ENCODE data around the gene FILIP1L. TPM values are rescaled to one million over a fixed set of nuclear protein-coding genes. Genes with fewer than 3 reads are reported as not detected.

The FILIP1L gene
- total and polyA plus RNA-seq, 2 of the 13 experiments (the other 11 are each of a cell fraction or from before 2014, with no cell fraction given): 8.1 to 187 TPM

GRCh38 chr3:99902091-99902490 lies 212.2 kb downstream of the FILIP1L start:
- Histone ChIP-seq H3K27ac (ENCODE audit: extremely low read length, insufficient read depth, low read length) (peak overlapping the region; percentile 73), H3K4me1 (ENCODE audit: insufficient read depth, low read length) (peaks cover 76% of the 10 kb centered on the region), H4K20me1 (ENCODE audit: insufficient read depth, low read length) (no peaks in the 10 kb centered on the region), H3K4me3 (replicated peaks in 1 of 3; ENCODE audit: insufficient read depth in 1 of 3, low read depth in 2 of 3, low read length in 3 of 3) (no peak overlapping the region), H3K27me3 (ENCODE audit: control insufficient read depth in 1 of 2, insufficient read depth in 2 of 2, low read length in 2 of 2) (no peaks in the 10 kb centered on the region), H3K4me2 (ENCODE audit: low read depth, low read length) (0 out of 2 replicates have a peak overlapping the region, but pooled peaks have one; percentile 49), H3K79me2 (ENCODE audit: insufficient read depth, low read length) (peaks cover 4% of the 10 kb centered on the region), H2AFZ (ENCODE audit: low read length) (no peak overlapping the region), H3K36me3 (replicated peaks in 1 of 2; ENCODE audit: control insufficient read depth in 1 of 2, insufficient read depth in 2 of 2, low read length in 2 of 2) (no peaks in the 10 kb centered on the region), H3K9me3 (ENCODE audit: low read length) (no peaks in the 10 kb centered on the region), H3K9ac (ENCODE audit: insufficient read depth, low read depth, low read length) (peak overlapping the region; percentile 4; the same call in 1 of the 2 replicates)
- no peak for FAIRE-seq
- BruUV-seq (replicated peaks): TSS peak; percentile 87
- POLR2A ChIA-PET: interaction anchor here (0.8 to 2.1 kb wide), 8 partner anchors 11 to 174 kb away, joined by 3 to 32 read pairs (median 6); no protein-coding TSS in a partner anchor
- 97% methylated on average over 1 of the region's 1 CpG for WGBS (ENCODE audit: low lambda C conversion rate)
- CTCF ChIA-PET (ENCODE audit: low intra/inter-chr PET ratio, low total read pairs): no interaction called here
- TF ChIP-seq NR2F2 (IDR thresholded peaks at IDR 0.05; ENCODE audit: borderline replicate concordance, low read depth): no peak
- no peak for TF ChIP-seq ZNF660 (CRISPR knock-in tag; IDR thresholded peaks at IDR 0.05; ENCODE audit: borderline replicate concordance, low read depth)
- no peak for TF ChIP-seq ZNF317 (CRISPR knock-in tag; IDR thresholded peaks at IDR 0.05)
- 0 out of 2 replicates have a peak, but pooled peaks have one; percentile 1 for TF ChIP-seq HOXA5 (CRISPR knock-in tag; IDR thresholded peaks at IDR 0.05)
- no peak for TF ChIP-seq AKAP8 (CRISPR knock-in tag; IDR thresholded peaks at IDR 0.05)
- TF ChIP-seq ZNF543 (CRISPR knock-in tag; IDR thresholded peaks at IDR 0.05): no peak
- ATAC-seq: no peak
- intact Hi-C loops (cut with micrococcal nuclease; ENCODE audit: unreplicated experiment): no loop called here
- in situ Hi-C loops (cut with HindIII; ENCODE audit: extremely low pct_ligation_motif_present, low pct_unique_long_range_greater_than_20kb): no loop called here
- no peak for DNase-seq (ENCODE audit: low spot score)

GRCh38 chr3:99901200-99901926 lies 212.9 kb downstream of the FILIP1L start:
- POLR2A ChIA-PET: interaction anchor here (0.6 to 2.1 kb wide), 14 partner anchors 10 to 359 kb away, joined by 3 to 32 read pairs (median 4); partner anchors contain the start of gene TBC1D23
- Histone ChIP-seq H3K4me3 (replicated peaks in 1 of 3; ENCODE audit: insufficient read depth in 1 of 3, low read depth in 2 of 3, low read length in 3 of 3) (peak overlapping the region in 1 of 3 experiments; percentile 32; a peak in 1 of 6 replicates), H3K79me2 (ENCODE audit: insufficient read depth, low read length) (peaks cover 4% of the 10 kb centered on the region), H3K27ac (ENCODE audit: extremely low read length, insufficient read depth, low read length) (peak overlapping the region; percentile 73), H3K9me3 (ENCODE audit: low read length) (no peaks in the 10 kb centered on the region), H3K27me3 (ENCODE audit: control insufficient read depth in 1 of 2, insufficient read depth in 2 of 2, low read length in 2 of 2) (no peaks in the 10 kb centered on the region), H2AFZ (ENCODE audit: low read length) (no peak overlapping the region), H4K20me1 (ENCODE audit: insufficient read depth, low read length) (no peaks in the 10 kb centered on the region), H3K36me3 (replicated peaks in 1 of 2; ENCODE audit: control insufficient read depth in 1 of 2, insufficient read depth in 2 of 2, low read length in 2 of 2) (no peaks in the 10 kb centered on the region), H3K4me2 (ENCODE audit: low read depth, low read length) (peak overlapping the region; percentile 49), H3K9ac (ENCODE audit: insufficient read depth, low read depth, low read length) (peak overlapping the region; percentile 54), H3K4me1 (ENCODE audit: insufficient read depth, low read length) (peaks cover 80% of the 10 kb centered on the region)
- in situ Hi-C loops (cut with HindIII; ENCODE audit: extremely low pct_ligation_motif_present, low pct_unique_long_range_greater_than_20kb): no loop called here
- FAIRE-seq (peak; percentile 63), DNase-seq (ENCODE audit: low spot score) (peak; percentile 94), ATAC-seq (peak; percentile 98)
- no TSS peak for BruUV-seq (replicated peaks)
- CTCF ChIA-PET (ENCODE audit: low intra/inter-chr PET ratio, low total read pairs): no interaction called here
- WGBS (ENCODE audit: low lambda C conversion rate): 12% methylated on average over 6 of the region's 6 CpGs
- intact Hi-C loops (cut with micrococcal nuclease; ENCODE audit: unreplicated experiment): loop anchor here (2.0 kb wide), 1 partner anchor 19 kb away; no protein-coding TSS in a partner anchor
- TF ChIP-seq TERF1 (CRISPR knock-in tag; IDR thresholded peaks at IDR 0.05) (no peak), MTF2 (CRISPR knock-in tag; IDR thresholded peaks at IDR 0.05; ENCODE audit: borderline replicate concordance) (no peak), SMARCC2 (IDR thresholded peaks at IDR 0.05) (no peak), ZSCAN22 (CRISPR knock-in tag; IDR thresholded peaks at IDR 0.05) (no peak), FOXP1 (IDR thresholded peaks at IDR 0.05) (peak; percentile 74), FOXP1 (CRISPR knock-in tag; IDR thresholded peaks at IDR 0.05) (peak; percentile 87), XBP1 (CRISPR knock-in tag; IDR thresholded peaks at IDR 0.05) (no peak), ZNF792 (CRISPR knock-in tag; IDR thresholded peaks at IDR 0.05) (peak; percentile 57), CSRNP2 (CRISPR knock-in tag; conservative IDR thresholded peaks at IDR 0.05; ENCODE audit: low read depth) (no peak), PCBP2 (optimal IDR thresholded peaks at IDR 0.05; ENCODE audit: low read depth, low read length, poor library complexity, severe bottlenecking) (no peak), MEF2D (CRISPR knock-in tag; IDR thresholded peaks at IDR 0.05) (0 out of 2 replicates have a peak, but pooled peaks have one; percentile 68)

Data from HepG2 (cell line).